Heart right ventricle (tissue), 16 donors: ENCODE measurements around the gene ATXN2. TPM values are rescaled to one million over a fixed set of nuclear protein-coding genes. Genes with fewer than 3 reads are reported as not detected.

ENCODE experiments used
- ATAC-seq, 8 donors: fragments of 200-7000 bp; cut with Tn5 transposase; one replicate each; pipeline ENCODE4 v1.9.1; 2020; ENCODE audit warnings: mild to moderate bottlenecking in 8 of 8, moderate library complexity in 8 of 8, moderate number of reproducible peaks in 1 of 8
- DNase-seq, 2 donors: peaks; one replicate each; pipeline ENCODE4 v3.0.0-alpha.2; 2020
- H3K27ac ChIP-seq, 10 donors: fragments of 200-600 bp; sonication (generic) in 2 of 10; one replicate each; pipeline versions ENCODE4 v1.5.0 to v1.8.0; 2020 to 2022; ENCODE audit warnings: mild to moderate bottlenecking in 3 of 10
- H3K27me3 ChIP-seq, 7 donors: fragments of 200-600 bp; one replicate each; pipeline ENCODE4 v1.8.0; 2021 to 2022; ENCODE audit warnings: mild to moderate bottlenecking in 2 of 7
- H3K36me3 ChIP-seq, 9 donors: fragments of 200-600 bp; sonication (generic) in 1 of 9; one replicate each; pipeline versions ENCODE4 v1.5.0 to v1.8.0; 2020 to 2022; ENCODE audit warnings: mild to moderate bottlenecking in 2 of 9
- H3K4me1 ChIP-seq, 9 donors: fragments of 200-600 bp; sonication (generic) in 1 of 9; one replicate each; pipeline versions ENCODE4 v1.5.0 to v1.8.0; 2020 to 2022; ENCODE audit warnings: mild to moderate bottlenecking in 4 of 9
- H3K4me3 ChIP-seq, 10 donors: fragments of 200-600 bp; sonication (generic) in 2 of 10; one replicate each; pipeline versions ENCODE4 v1.5.0 to v1.8.0; 2020 to 2022; ENCODE audit warnings: mild to moderate bottlenecking in 7 of 10, moderate library complexity in 2 of 10
- H3K9me3 ChIP-seq, 11 donors: fragments of 200-600 bp in 10 of 11; sonication (generic) in 2 of 11; one replicate each; pipeline versions ENCODE4 v1.5.0 to v1.8.0; 2013 to 2022; ENCODE audit warnings: mild to moderate bottlenecking in 2 of 11, control low read depth in 1 of 11, moderate library complexity in 1 of 11
- CTCF ChIP-seq, 9 donors: fragments of 200-600 bp; sonication (generic) in 2 of 9; IDR thresholded peaks; one replicate each; pipeline versions ENCODE4 v1.5.0 to v1.8.0; 2021 to 2022; ENCODE audit warnings: antibody characterized with exemption in 9 of 9, mild to moderate bottlenecking in 5 of 9, moderate library complexity in 1 of 9
- WGBS, 2 donors: extraction: QIAGEN DNeasy Blood & Tissue Kit; methylation state at CpG; one replicate each; pipeline ENCODE4 v1.1.7; 2013; ENCODE audit warnings: inconsistent platforms in 1 of 2; 5-methylcytosine and 5-hydroxymethylcytosine counted together
- intact Hi-C, 10 donors: fragments of 100-400 bp; cut with DNase I; formaldehyde crosslinking; loops; one replicate each; pipeline versions ENCODE4 v1.11.1 to v1.14.2; 2022
- polyA plus RNA-seq, 2 donors: library from polyadenylated mRNA; stranded (reverse); fragments of 200-250 nt; gene quantifications; one replicate each; pipeline ENCODE4 v1.2.3, GENCODE V29; 2013
- total RNA-seq, 10 donors: library from RNA; stranded (reverse); fragmentation: NEBNext Ultra II Directional in 3 of 10; extraction: Animal tissue kit (Norgen Biotek cat#: 25700) in 3 of 10; gene quantifications; one replicate each; pipeline versions ENCODE4 v1.2.1 to v1.2.4, GENCODE V29; 2021 to 2023
- donor health status: Arrhythmogenic right ventricular cardiomyopathy.
- donor health status: ischemic (EF 13 %, LVEDD 7.1; RV severe dilation, severe dysfunction).
- donor health status: healthy with polysubstance abuse.
- donor health status: DM: no; HTN: yes; CAD: no.
- donor health status: DM: no; HTN: no; CAD: no.
- donor health status: ischemic (EF 25% LVEDD 6.9; RV normal size, moderate dysfunction).
- donor health status: ischemic (EF 25% LVEDD 5.7; RV mildly dilated, moderate dysfunction).
- donor health status: healthy.
- donor health status: DM: yes; HTN: yes; CAD: no.
- donor health status: Ischemic cardiomyopathy.
- donor health status: ischemic (EF 35%, LVEDD 5.7; RV mildly dilated, moderate dysfunction).
- donor health status: nonischemic (EF 11% LVEDD 7.7; RV severe dilation, severe dysfunction).
- donor health status: DM: yes; HTN: yes; CAD: no.
- donor health status: PGD.
- donor health status: ischemic (EF 29% LVEDD 5.4; RV normal size, mild dysfunction).
- donor health status: nonischemic (EF 23%, LVEDD 6.1; RV moderate dilation, normal function).

Gene ATXN2
- total and polyA plus RNA-seq, 12 donors: 18.8 to 69.9 (median 55.0) TPM

GRCh38 chr12:111642681-111643426, 43.7 kb upstream of the ATXN2 start:
- intact Hi-C loops: no loop called here
- no peaks in the 10 kb centered on the region for H3K27me3 ChIP-seq
- WGBS, 2 donors: 65 to 68% methylated on average over 4 of the region's 4 CpGs
- H3K36me3 ChIP-seq: peaks cover 0 to 83% (median 38%) of the 10 kb centered on the region in 9 donors
- peak overlapping the region in 9 of 10 donors; percentile 5 to 72 (median 27) for H3K27ac ChIP-seq
- no peaks in the 10 kb centered on the region for H3K9me3 ChIP-seq
- no peak overlapping the region for H3K4me3 ChIP-seq
- peak in 2 of 9 donors; percentile 8 to 11 for TF ChIP-seq CTCF (IDR thresholded peaks at IDR 0.05)
- no peak for ATAC-seq
- H3K4me1 ChIP-seq: peaks cover 0 to 21% (median 17%) of the 10 kb centered on the region in 9 donors
- DNase-seq: no peak

- DNase-seq: no peak
- Histone ChIP-seq H3K36me3 (peaks cover 0 to 60% (median 27%) of the 10 kb centered on the region in 9 donors), H3K27me3 (no peaks in the 10 kb centered on the region)
Observed at GRCh38 chr12:111640506-111640905, 41.4 kb upstream of the ATXN2 start.

GRCh38 chr12:111638556-111638955, 39.4 kb upstream of the ATXN2 start:
- TF ChIP-seq CTCF (IDR thresholded peaks at IDR 0.05): no peak
- 70 to 83% methylated on average over 6 of the region's 6 CpGs for WGBS, 2 donors
- DNase-seq (no peak), ATAC-seq (no peak)
- peaks cover 7 to 38% (median 31%) of the 10 kb centered on the region in 9 donors for H3K4me1 ChIP-seq
- H3K9me3 ChIP-seq: no peaks in the 10 kb centered on the region
- peaks cover 0 to 40% (median 10%) of the 10 kb centered on the region in 9 donors for H3K36me3 ChIP-seq
- H3K4me3 ChIP-seq: no peak overlapping the region
- intact Hi-C loops: loop anchor here in 3 of 10 donors (5.0 kb wide), 2 partner anchors 36 to 41 kb away; partner anchors contain the start of gene ATXN2 (in 2 of the 3)
- no peak overlapping the region for H3K27ac ChIP-seq
- H3K27me3 ChIP-seq: no peaks in the 10 kb centered on the region

More at GRCh38 chr12:111640506-111640905, 41.4 kb upstream of the ATXN2 start:
- no peak for TF ChIP-seq CTCF (IDR thresholded peaks at IDR 0.05)
- H3K27ac ChIP-seq: no peak overlapping the region
- no peak for ATAC-seq
- intact Hi-C loops: no loop called here
- H3K9me3 ChIP-seq: no peaks in the 10 kb centered on the region
- H3K4me3 ChIP-seq: no peak overlapping the region
- 83 to 90% methylated on average over 5 of the region's 5 CpGs for whole genome bisulfite sequencing, 2 donors
- peaks cover 7 to 39% (median 33%) of the 10 kb centered on the region in 9 donors for H3K4me1 ChIP-seq

- H3K27ac ChIP-seq: peak overlapping the region; percentile 15 to 84 (median 65)
- intact Hi-C loops: loop anchor here in 3 of 10 donors (5.0 kb wide), 2 partner anchors 34 to 39 kb away; partner anchors contain the start of gene ATXN2 (in 2 of the 3)
Observed at GRCh38 chr12:111636209-111636945, 37.3 kb upstream of the ATXN2 start.

More at GRCh38 chr12:111636209-111636945, 37.3 kb upstream of the ATXN2 start:
- Histone ChIP-seq H3K27me3 (no peaks in the 10 kb centered on the region), H3K9me3 (no peaks in the 10 kb centered on the region), H3K4me1 (peaks cover 7 to 23% (median 18%) of the 10 kb centered on the region in 9 donors), H3K36me3 (peaks cover 0 to 19% (median 0%) of the 10 kb centered on the region in 9 donors), H3K4me3 (peak overlapping the region in 2 of 10 donors; percentile 0 to 7)
- TF ChIP-seq CTCF (IDR thresholded peaks at IDR 0.05): no peak
- ATAC-seq (peak; percentile 72 to 87 (median 78)), DNase-seq (peak; percentile 47 to 54)
- 10 to 20% methylated on average over 19 of the region's 19 CpGs for WGBS, 2 donors
